RWPE2 (cell line): ENCODE data around the gene GNMT.

Source experiments
- ATAC-seq: fragments of 200-7000 bp; cut with Tn5 transposase; 3 replicates; pipeline ENCODE4 v1.9.1; 2021; ENCODE audit warnings: low read depth
- DNase-seq: peaks from one replicate; pipeline ENCODE4 v3.0.0-alpha.2; 2020; ENCODE audit warnings: low spot score
- H3K27ac ChIP-seq: fragments of 450-650 bp; 2 replicates; pipeline ENCODE4 v1.5.1; 2017; ENCODE audit warnings: mild to moderate bottlenecking; ENCODE audit not compliant: poor library complexity, severe bottlenecking
- H3K27me3 ChIP-seq: fragments of 250-450 bp; sonication (Bioruptor Pico); 2 replicates; pipeline ENCODE4 v1.5.1; 2021; ENCODE audit warnings: mild to moderate bottlenecking, moderate library complexity; ENCODE audit not compliant: insufficient read depth, poor library complexity, severe bottlenecking
- H3K36me3 ChIP-seq: fragments of 250-450 bp; sonication (Bioruptor Pico); 2 replicates; pipeline ENCODE4 v1.5.1; 2020; ENCODE audit warnings: low read depth, mild to moderate bottlenecking, moderate library complexity
- H3K4me1 ChIP-seq: fragments of 250-450 bp; sonication (Bioruptor Pico); 2 replicates; pipeline ENCODE4 v1.5.1; 2021; ENCODE audit warnings: mild to moderate bottlenecking, moderate library complexity; ENCODE audit not compliant: insufficient read depth, poor library complexity, severe bottlenecking
- H3K4me3 ChIP-seq: fragments of 250-450 bp; sonication (Bioruptor Pico); 2 replicates; pipeline ENCODE4 v1.5.1; 2021; ENCODE audit warnings: mild to moderate bottlenecking, moderate library complexity; ENCODE audit not compliant: severe bottlenecking
- H3K9me3 ChIP-seq: fragments of 250-450 bp; sonication (Bioruptor Pico); 2 replicates; pipeline ENCODE4 v1.5.1; 2021; ENCODE audit warnings: mild to moderate bottlenecking, moderate library complexity; ENCODE audit not compliant: severe bottlenecking
- CTCF ChIP-seq: fragments of 450-650 bp; IDR thresholded peaks from one replicate; pipeline ENCODE4 v1.5.1; 2017; ENCODE audit warnings: mild to moderate bottlenecking, moderate library complexity; ENCODE audit not compliant: poor library complexity, severe bottlenecking

The GNMT gene

GRCh38 chr6:42963179-42963854 is 2.8 kb downstream of the GNMT start:
- Histone ChIP-seq H3K4me1 (no peaks in the 10 kb centered on the region), H3K27me3 (no peaks in the 10 kb centered on the region), H3K9me3 (no peaks in the 10 kb centered on the region), H3K27ac (no peak overlapping the region), H3K36me3 (no peaks in the 10 kb centered on the region), H3K4me3 (no peak overlapping the region)
- ATAC-seq (no peak), DNase-seq (no peak)
- no peak for TF ChIP-seq CTCF

- Histone ChIP-seq H3K9me3 (no peaks in the 10 kb centered on the region), H3K27ac (no peak overlapping the region), H3K36me3 (no peaks in the 10 kb centered on the region), H3K27me3 (no peaks in the 10 kb centered on the region), H3K4me1 (no peaks in the 10 kb centered on the region), H3K4me3 (no peak overlapping the region)
- DNase-seq (no peak), ATAC-seq (0 out of 3 replicates have a peak, but pooled peaks have one; percentile 18)
- TF ChIP-seq CTCF: peak; percentile 32
Measured at GRCh38 chr6:42963855-42964605, 3.5 kb downstream of the GNMT start.

GRCh38 chr6:42966571-42966970 is 6.0 kb downstream of the GNMT start:
- H3K27me3 ChIP-seq: no peaks in the 10 kb centered on the region
- no peak for TF ChIP-seq CTCF
- no peak overlapping the region for H3K27ac ChIP-seq
- H3K4me3 ChIP-seq: no peak overlapping the region
- no peaks in the 10 kb centered on the region for H3K36me3 ChIP-seq
- peaks cover 5% of the 10 kb centered on the region for H3K4me1 ChIP-seq
- no peak for ATAC-seq
- DNase-seq: no peak
- no peaks in the 10 kb centered on the region for H3K9me3 ChIP-seq

- Histone ChIP-seq H3K4me3 (no peak overlapping the region), H3K36me3 (no peaks in the 10 kb centered on the region), H3K4me1 (peaks cover 5% of the 10 kb centered on the region)
Measured at GRCh38 chr6:42967228-42967627, 6.7 kb downstream of the GNMT start.

More at GRCh38 chr6:42967228-42967627, 6.7 kb downstream of the GNMT start:
- ATAC-seq (no peak), DNase-seq (no peak)
- TF ChIP-seq CTCF: no peak
- Histone ChIP-seq H3K27me3 (no peaks in the 10 kb centered on the region), H3K27ac (no peak overlapping the region), H3K9me3 (no peaks in the 10 kb centered on the region)
